ENCODE measurements around the gene UBE2J2. TPM values are rescaled to one million over a fixed set of nuclear protein-coding genes. Genes with fewer than 3 reads are reported as not detected.

UBE2J2 gene
- total RNA-seq, 1 experiment from 2014 or later, result 182 TPM

DNA sequence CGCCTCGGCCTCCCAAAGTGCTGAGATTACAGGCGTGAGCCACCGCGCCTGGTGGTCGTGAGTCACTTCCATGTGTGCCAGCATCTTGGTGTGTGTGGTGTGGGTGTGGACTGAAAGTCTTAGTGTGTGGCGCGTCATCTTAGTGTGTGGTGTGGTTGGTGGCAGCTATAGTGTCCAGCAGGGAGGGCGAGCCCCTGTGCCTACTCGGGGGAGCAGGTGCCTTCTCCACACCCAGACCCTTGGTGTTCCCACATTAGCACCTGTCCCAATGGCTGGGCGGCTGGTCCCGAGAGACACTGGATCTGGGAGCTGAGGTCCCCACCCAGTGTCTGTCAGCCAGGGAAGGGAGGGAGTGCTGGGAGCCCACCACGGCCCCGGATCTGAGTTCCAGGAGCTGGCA, 9.3 kb upstream of the UBE2J2 start:
- CTCF ChIA-PET, result interaction anchor here (2.3 kb wide), 1 partner anchor 9 kb away, joined by 23 read pairs; no protein-coding TSS in a partner anchor
- Histone ChIP-seq H3F3A (ENCODE audit: low read length, unreplicated experiment) (no peaks in the 10 kb centered on the region), H3K4me1 (ENCODE audit: insufficient read depth, low read length) (peaks cover 24% of the 10 kb centered on the region), H3K9me2 (replicated peaks; ENCODE audit: low read length) (no peaks in the 10 kb centered on the region), H3K4me3 (ENCODE audit: low read length) (no peak overlapping the region), H2AFZ (ENCODE audit: low read length) (no peak overlapping the region), H3K27ac (ENCODE audit: low read length) (peak overlapping the region; percentile 82), H3K27me3 (ENCODE audit: low read length) (no peaks in the 10 kb centered on the region), H4K20me1 (ENCODE audit: low read length) (no peaks in the 10 kb centered on the region), H3K79me2 (ENCODE audit: low read length) (no peaks in the 10 kb centered on the region), H3K9ac (ENCODE audit: low read length) (peak overlapping the region; percentile 16), H3K4me2 (ENCODE audit: low read length) (no peak overlapping the region), H3K36me3 (ENCODE audit: low read depth, low read length) (no peaks in the 10 kb centered on the region), H3K9me3 (ENCODE audit: low read length) (no peaks in the 10 kb centered on the region)
- DNase-seq (peak; percentile 90), ATAC-seq (peak; percentile 45)
- intact Hi-C loops (cut with micrococcal nuclease), result no loop called here
- BruUV-seq (replicated peaks), result no TSS peak
- POLR2A ChIA-PET (ENCODE audit: unreplicated experiment), result interaction anchor here (0.6 kb wide), 1 partner anchor 27 kb away, joined by 3 read pairs; no protein-coding TSS in a partner anchor
- TF ChIP-seq, protein P1, sequence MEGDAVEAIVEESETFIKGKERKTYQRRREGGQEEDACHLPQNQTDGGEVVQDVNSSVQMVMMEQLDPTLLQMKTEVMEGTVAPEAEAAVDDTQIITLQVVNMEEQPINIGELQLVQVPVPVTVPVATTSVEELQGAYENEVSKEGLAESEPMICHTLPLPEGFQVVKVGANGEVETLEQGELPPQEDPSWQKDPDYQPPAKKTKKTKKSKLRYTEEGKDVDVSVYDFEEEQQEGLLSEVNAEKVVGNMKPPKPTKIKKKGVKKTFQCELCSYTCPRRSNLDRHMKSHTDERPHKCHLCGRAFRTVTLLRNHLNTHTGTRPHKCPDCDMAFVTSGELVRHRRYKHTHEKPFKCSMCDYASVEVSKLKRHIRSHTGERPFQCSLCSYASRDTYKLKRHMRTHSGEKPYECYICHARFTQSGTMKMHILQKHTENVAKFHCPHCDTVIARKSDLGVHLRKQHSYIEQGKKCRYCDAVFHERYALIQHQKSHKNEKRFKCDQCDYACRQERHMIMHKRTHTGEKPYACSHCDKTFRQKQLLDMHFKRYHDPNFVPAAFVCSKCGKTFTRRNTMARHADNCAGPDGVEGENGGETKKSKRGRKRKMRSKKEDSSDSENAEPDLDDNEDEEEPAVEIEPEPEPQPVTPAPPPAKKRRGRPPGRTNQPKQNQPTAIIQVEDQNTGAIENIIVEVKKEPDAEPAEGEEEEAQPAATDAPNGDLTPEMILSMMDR (conservative IDR thresholded peaks at IDR 0.05; ENCODE audit: low read depth, low read length), result no peak
- TF ChIP-seq EZH2phosphoT487 (IDR thresholded peaks at IDR 0.05; ENCODE audit: borderline replicate concordance, low read length) (no peak), EZH2 (IDR thresholded peaks at IDR 0.05; ENCODE audit: low read length, unreplicated experiment) (no peak)

DNA sequence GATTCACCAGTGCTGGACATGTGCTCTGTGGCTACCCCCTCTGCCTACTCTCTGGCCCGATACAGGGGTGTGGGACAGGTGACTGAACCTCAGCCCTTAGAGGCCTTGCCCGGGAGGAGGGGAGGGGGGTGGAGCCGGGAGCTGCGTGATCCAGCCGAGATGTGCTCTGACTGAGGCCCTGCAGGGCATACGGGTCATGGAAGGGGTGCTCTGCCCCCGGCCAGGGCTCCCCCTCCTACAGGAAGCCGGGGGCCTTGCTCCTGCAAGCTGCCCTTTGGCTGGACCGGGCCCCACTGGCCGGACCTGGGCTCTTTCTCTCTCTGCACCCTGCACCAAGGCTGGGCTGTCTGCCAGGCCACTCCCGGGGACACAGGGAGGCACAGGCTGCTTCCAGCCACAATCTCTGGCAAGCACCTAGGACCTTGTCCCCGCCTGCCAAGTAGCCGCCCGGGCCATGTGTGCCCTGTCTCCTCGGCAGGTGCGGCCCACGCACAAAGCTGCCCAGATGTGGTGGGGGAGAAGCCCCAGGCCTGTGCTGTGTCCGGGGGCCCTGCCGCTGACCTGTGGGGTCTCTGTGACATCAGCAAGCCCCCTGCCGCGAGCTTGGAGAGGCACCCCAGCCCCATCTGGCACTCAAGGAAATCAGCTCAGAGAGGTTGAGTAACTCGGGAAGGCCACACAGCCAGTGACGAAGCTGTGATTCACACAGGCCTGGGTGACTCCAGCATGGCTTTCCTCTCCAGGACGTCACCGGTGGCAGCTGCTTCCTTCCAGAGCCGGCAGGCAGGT, 8.1 kb upstream of the UBE2J2 start:
- Histone ChIP-seq H3K36me3 (ENCODE audit: low read depth, low read length) (no peaks in the 10 kb centered on the region), H3F3A (ENCODE audit: low read length, unreplicated experiment) (no peaks in the 10 kb centered on the region), H2AFZ (ENCODE audit: low read length) (peak overlapping the region; percentile 31), H3K4me3 (ENCODE audit: low read length) (peak overlapping the region; percentile 4; the same call in 1 of the 2 replicates), H3K9ac (ENCODE audit: low read length) (peak overlapping the region; percentile 63), H3K27me3 (ENCODE audit: low read length) (no peaks in the 10 kb centered on the region), H3K27ac (ENCODE audit: low read length) (peak overlapping the region; percentile 82), H3K9me3 (ENCODE audit: low read length) (no peaks in the 10 kb centered on the region), H4K20me1 (ENCODE audit: low read length) (no peaks in the 10 kb centered on the region), H3K4me2 (ENCODE audit: low read length) (peak overlapping the region; percentile 55), H3K4me1 (ENCODE audit: insufficient read depth, low read length) (peaks cover 24% of the 10 kb centered on the region), H3K9me2 (replicated peaks; ENCODE audit: low read length) (no peaks in the 10 kb centered on the region), H3K79me2 (ENCODE audit: low read length) (no peaks in the 10 kb centered on the region)
- CTCF ChIA-PET, result interaction anchor here (0.6 to 2.3 kb wide), 2 partner anchors 10 to 40 kb away, joined by 3 to 23 read pairs; no protein-coding TSS in a partner anchor
- intact Hi-C loops (cut with micrococcal nuclease), result no loop called here
- ATAC-seq (peak; percentile 81), DNase-seq (peak; percentile 97)
- TF ChIP-seq EZH2 (IDR thresholded peaks at IDR 0.05; ENCODE audit: low read length, unreplicated experiment) (no peak), EZH2phosphoT487 (IDR thresholded peaks at IDR 0.05; ENCODE audit: borderline replicate concordance, low read length) (no peak)
- TF ChIP-seq, protein P1 (conservative IDR thresholded peaks at IDR 0.05; ENCODE audit: low read depth, low read length), result no peak
- POLR2A ChIA-PET (ENCODE audit: unreplicated experiment), result interaction anchor here (0.6 to 0.7 kb wide), 2 partner anchors 124 to 268 kb away, joined by 3 read pairs; no protein-coding TSS in a partner anchor
- BruUV-seq (replicated peaks), result no TSS peak

Data from PC-3 (cell line).